Suprapubic skin (tissue), 4 donors: ENCODE data around the gene CLASP2. TPM values are rescaled to one million over a fixed set of nuclear protein-coding genes. Genes with fewer than 3 reads are reported as not detected.
"Not testable (repeated sequence)": the region's sequence is repeated elsewhere in the genome, so short reads cannot be mapped to it uniquely, and the experiment has no call there.

Source experiments
- DNase-seq, 2 donors: peaks; one replicate each; pipeline ENCODE4 v3.0.0-alpha.2; 2019; ENCODE audit warnings: low spot score in 2 of 2
- H3K27ac ChIP-seq: fragments of 200-600 bp; sonication (generic); one replicate; pipeline ENCODE4 v1.5.1; 2019
- H3K27me3 ChIP-seq: fragments of 200-600 bp; sonication (generic); one replicate; pipeline ENCODE4 v1.5.1; 2019
- H3K36me3 ChIP-seq: fragments of 200-600 bp; sonication (generic); one replicate; pipeline ENCODE4 v1.5.1; 2019
- H3K4me1 ChIP-seq: fragments of 200-600 bp; sonication (generic); one replicate; pipeline ENCODE4 v1.5.1; 2019
- H3K4me3 ChIP-seq: fragments of 200-600 bp; sonication (generic); one replicate; pipeline ENCODE4 v1.5.1; 2019; ENCODE audit warnings: mild to moderate bottlenecking
- H3K9me3 ChIP-seq: fragments of 200-600 bp; sonication (generic); one replicate; pipeline ENCODE4 v1.5.1; 2019
- CTCF ChIP-seq, 2 donors: fragments of 200-600 bp in 1 of 2; fragments of 450-650 bp in 1 of 2; sonication (generic) in 1 of 2; IDR thresholded peaks; one replicate each; pipeline ENCODE4 v1.5.1; 2016 to 2019; ENCODE audit warnings: antibody characterized with exemption in 2 of 2, mild to moderate bottlenecking in 1 of 2, moderate library complexity in 1 of 2
- EP300 ChIP-seq: sonication (generic); formaldehyde crosslinking; IDR thresholded peaks from one replicate; pipeline ENCODE4 v1.6.1; 2017; ENCODE audit warnings: antibody characterized with exemption
- POLR2A ChIP-seq, 2 donors: fragments of 450-650 bp; IDR thresholded peaks; one replicate each; pipeline ENCODE4 v1.6.1; 2017; ENCODE audit warnings: antibody characterized with exemption in 2 of 2, mild to moderate bottlenecking in 2 of 2, moderate library complexity in 2 of 2
- POLR2AphosphoS5 ChIP-seq, 3 donors: sonication (generic); formaldehyde crosslinking; IDR thresholded peaks; one replicate each; pipeline ENCODE4 v1.6.1; 2017; ENCODE audit warnings: antibody characterized with exemption in 3 of 3
- WGBS: methylation state at CpG from one replicate; pipeline ENCODE4 v1.1.5; 2018; 5-methylcytosine and 5-hydroxymethylcytosine counted together
- total RNA-seq, 4 donors: library from RNA; depleted of rRNA; stranded (reverse); fragments of >200 nt; gene quantifications; one replicate each; pipeline ENCODE4 v1.1.0, GENCODE V29; 2016

The CLASP2 gene
- total RNA-seq, 4 donors from 2014 or later, result 44.8 to 140 (median 59.7) TPM

DNA sequence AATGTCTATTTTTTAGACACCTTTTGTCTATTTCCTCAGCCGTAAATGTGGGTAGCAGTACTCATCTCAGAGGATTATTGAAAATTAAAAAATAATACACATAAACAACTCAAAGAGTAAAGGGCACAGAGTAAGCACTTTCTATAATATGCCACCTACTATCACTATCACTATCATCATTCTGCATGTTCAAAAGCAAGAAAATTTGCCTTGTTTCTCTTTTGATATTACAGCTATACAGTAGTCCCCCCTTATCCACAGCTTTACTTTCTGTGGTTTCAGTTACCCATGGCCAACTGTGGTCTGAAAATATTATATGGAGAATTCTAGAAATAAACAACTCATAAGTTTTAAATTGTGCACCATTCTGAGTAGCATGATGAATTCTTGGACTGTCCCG lies 27.7 kb downstream of the CLASP2 start:
- no peak for DNase-seq
- no peak for TF ChIP-seq POLR2A (IDR thresholded peaks at IDR 0.05)
- no peak for TF ChIP-seq CTCF (IDR thresholded peaks at IDR 0.05)
- TF ChIP-seq POLR2AphosphoS5 (IDR thresholded peaks at IDR 0.05), result no peak
- TF ChIP-seq EP300, result no peak
- Histone ChIP-seq H3K27me3 (no peaks in the 10 kb centered on the region), H3K36me3 (peaks cover 16% of the 10 kb centered on the region), H3K9me3 (no peaks in the 10 kb centered on the region), H3K4me1 (no peaks in the 10 kb centered on the region), H3K4me3 (no peak overlapping the region), H3K27ac (no peak overlapping the region)
- WGBS, result 96% methylated on average over 2 of the region's 2 CpGs

GRCh38 chr3:33687406-33688010 lies 30.5 kb downstream of the CLASP2 start:
- Histone ChIP-seq H3K36me3 (peaks cover 24% of the 10 kb centered on the region), H3K9me3 (no peaks in the 10 kb centered on the region), H3K27ac (no peak overlapping the region), H3K27me3 (no peaks in the 10 kb centered on the region), H3K4me3 (no peak overlapping the region), H3K4me1 (no peaks in the 10 kb centered on the region)
- WGBS, result 86% methylated on average over 1 of the region's 1 CpG
- DNase-seq, result no peak
- TF ChIP-seq CTCF (IDR thresholded peaks at IDR 0.05) (no peak), POLR2AphosphoS5 (IDR thresholded peaks at IDR 0.05) (no peak), POLR2A (IDR thresholded peaks at IDR 0.05) (no peak), EP300 (no peak)

DNA sequence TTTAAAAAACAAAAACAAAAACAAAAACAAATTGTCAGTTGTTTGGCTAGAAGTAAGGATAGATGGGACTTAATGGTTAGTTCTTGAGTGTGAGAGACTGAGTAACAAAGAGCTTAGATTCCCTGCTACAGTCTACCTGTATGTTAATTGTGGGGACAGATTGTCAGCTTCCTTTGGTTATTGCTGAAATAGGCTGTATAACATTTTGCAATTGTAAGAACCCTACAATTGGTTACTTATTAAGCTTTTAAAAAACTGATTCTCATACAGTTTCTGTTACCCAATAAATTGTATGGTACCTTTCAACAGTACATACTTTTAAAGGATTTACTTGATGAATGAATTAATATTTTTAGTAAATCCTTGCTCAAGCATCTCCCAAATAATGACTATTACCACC lies 35.3 kb downstream of the CLASP2 start:
- Histone ChIP-seq H3K36me3 (peaks cover 39% of the 10 kb centered on the region), H3K27ac (no peak overlapping the region), H3K27me3 (no peaks in the 10 kb centered on the region), H3K4me3 (no peak overlapping the region), H3K9me3 (peaks cover 6% of the 10 kb centered on the region), H3K4me1 (no peaks in the 10 kb centered on the region)
- no peak for TF ChIP-seq POLR2A (IDR thresholded peaks at IDR 0.05)
- TF ChIP-seq CTCF (IDR thresholded peaks at IDR 0.05), result no peak
- DNase-seq, result no peak

- no peaks in the 10 kb centered on the region for H3K4me1 ChIP-seq
- no peak overlapping the region for H3K27ac ChIP-seq
- no peak overlapping the region for H3K4me3 ChIP-seq
- 33% methylated on average over 1 of the region's 1 CpG for WGBS
- H3K36me3 ChIP-seq, result peaks cover 39% of the 10 kb centered on the region
- H3K27me3 ChIP-seq, result no peaks in the 10 kb centered on the region
- peaks cover 6% of the 10 kb centered on the region for H3K9me3 ChIP-seq
- DNase-seq, result no peak
- no peak for TF ChIP-seq POLR2AphosphoS5 (IDR thresholded peaks at IDR 0.05)
- TF ChIP-seq CTCF (IDR thresholded peaks at IDR 0.05), result no peak
- no peak for TF ChIP-seq EP300
- no peak for TF ChIP-seq POLR2A (IDR thresholded peaks at IDR 0.05)
Measured at GRCh38 chr3:33681667-33682066, 36.4 kb downstream of the CLASP2 start.

DNA sequence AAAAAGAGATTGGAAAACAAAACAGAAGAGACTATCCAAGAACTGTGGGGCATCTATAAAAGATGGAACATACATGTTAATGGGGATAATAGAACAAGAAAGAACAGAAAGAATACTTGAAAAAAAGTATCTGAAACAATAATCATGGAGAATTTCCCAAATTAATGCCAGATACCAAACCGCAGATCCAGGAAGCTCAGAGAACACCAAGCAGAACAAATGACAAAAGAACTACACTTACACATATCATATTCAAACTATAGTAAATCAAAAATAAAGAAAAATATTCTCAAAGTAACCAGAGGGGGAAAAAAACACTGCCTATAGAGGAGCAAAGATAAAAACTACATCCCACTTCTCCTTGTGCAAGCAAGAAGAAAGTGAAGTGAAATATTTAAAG lies 40.0 kb downstream of the CLASP2 start:
- no peak for DNase-seq
- Histone ChIP-seq H3K4me3 (no peak overlapping the region), H3K9me3 (peaks cover 6% of the 10 kb centered on the region), H3K36me3 (peaks cover 18% of the 10 kb centered on the region), H3K27me3 (no peaks in the 10 kb centered on the region), H3K27ac (no peak overlapping the region), H3K4me1 (no peaks in the 10 kb centered on the region)
- no peak for TF ChIP-seq POLR2A (IDR thresholded peaks at IDR 0.05)
- TF ChIP-seq EP300, result no peak
- no peak for TF ChIP-seq POLR2AphosphoS5 (IDR thresholded peaks at IDR 0.05)
- TF ChIP-seq CTCF (IDR thresholded peaks at IDR 0.05), result no peak
- 97% methylated on average over 1 of the region's 1 CpG for WGBS

- H3K27ac ChIP-seq, H3K4me1 ChIP-seq, H3K27me3 ChIP-seq, H3K9me3 ChIP-seq, DNase-seq, H3K36me3 ChIP-seq, H3K4me3 ChIP-seq: not testable (repeated sequence)
- WGBS, result 84% methylated on average over 3 of the region's 3 CpGs
Measured at GRCh38 chr3:33673436-33673835, 44.6 kb downstream of the CLASP2 start.
